Measurements from ENCODE around the gene UGGT2.

DNA sequence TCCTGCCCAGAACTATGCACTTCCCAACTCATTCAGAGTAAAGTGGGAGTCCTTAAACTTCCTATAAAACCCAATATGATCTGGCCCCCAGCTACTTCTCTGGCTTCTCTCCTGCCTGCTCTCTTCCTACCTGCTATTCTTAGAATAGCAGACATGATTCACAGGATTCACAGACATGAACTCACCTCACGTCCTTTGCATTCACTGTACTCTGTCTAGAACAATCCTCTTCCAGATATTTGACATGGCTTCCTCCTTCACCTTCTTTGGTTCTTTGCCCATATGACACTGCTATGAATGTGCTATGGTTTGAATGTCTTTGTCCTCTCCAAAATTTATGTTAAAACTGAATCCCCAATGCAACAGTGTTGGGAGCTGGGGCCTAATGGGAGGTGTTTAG lies 154.9 kb downstream of the UGGT2 start:
- TF ChIP-seq, protein P1, sequence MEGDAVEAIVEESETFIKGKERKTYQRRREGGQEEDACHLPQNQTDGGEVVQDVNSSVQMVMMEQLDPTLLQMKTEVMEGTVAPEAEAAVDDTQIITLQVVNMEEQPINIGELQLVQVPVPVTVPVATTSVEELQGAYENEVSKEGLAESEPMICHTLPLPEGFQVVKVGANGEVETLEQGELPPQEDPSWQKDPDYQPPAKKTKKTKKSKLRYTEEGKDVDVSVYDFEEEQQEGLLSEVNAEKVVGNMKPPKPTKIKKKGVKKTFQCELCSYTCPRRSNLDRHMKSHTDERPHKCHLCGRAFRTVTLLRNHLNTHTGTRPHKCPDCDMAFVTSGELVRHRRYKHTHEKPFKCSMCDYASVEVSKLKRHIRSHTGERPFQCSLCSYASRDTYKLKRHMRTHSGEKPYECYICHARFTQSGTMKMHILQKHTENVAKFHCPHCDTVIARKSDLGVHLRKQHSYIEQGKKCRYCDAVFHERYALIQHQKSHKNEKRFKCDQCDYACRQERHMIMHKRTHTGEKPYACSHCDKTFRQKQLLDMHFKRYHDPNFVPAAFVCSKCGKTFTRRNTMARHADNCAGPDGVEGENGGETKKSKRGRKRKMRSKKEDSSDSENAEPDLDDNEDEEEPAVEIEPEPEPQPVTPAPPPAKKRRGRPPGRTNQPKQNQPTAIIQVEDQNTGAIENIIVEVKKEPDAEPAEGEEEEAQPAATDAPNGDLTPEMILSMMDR (IDR thresholded peaks at IDR 0.05): no peak
- TF ChIP-seq POLR2A (IDR thresholded peaks at IDR 0.05): no peak
- no peak for TF ChIP-seq POLR2AphosphoS5 (IDR thresholded peaks at IDR 0.05)

Measured in breast epithelium (tissue), 3 donors.